Ascending aorta (tissue), 2 donors: Measurements from ENCODE around the gene SLC12A4. TPM values are rescaled to one million over a fixed set of nuclear protein-coding genes. Genes with fewer than 3 reads are reported as not detected.
A peak's percentile ranks its signal among the peaks of the same experiment; 100 is the strongest.

ENCODE experiments used
- DNase-seq, 2 donors: peaks; one replicate each; pipeline ENCODE4 v3.0.0-alpha.2; 2019; ENCODE audit warnings: low spot score in 2 of 2
- H3K27ac ChIP-seq, 2 donors: fragments of 200-600 bp; sonication (generic); one replicate each; pipeline ENCODE4 v1.5.1; 2016 to 2017; ENCODE audit warnings: mild to moderate bottlenecking in 1 of 2
- H3K27me3 ChIP-seq: fragments of 200-600 bp; sonication (generic); one replicate; pipeline ENCODE4 v1.5.1; 2017
- H3K36me3 ChIP-seq, 2 donors: fragments of 200-600 bp; sonication (generic); one replicate each; pipeline ENCODE4 v1.5.1; 2016
- H3K4me1 ChIP-seq, 2 donors: fragments of 200-600 bp; sonication (generic); one replicate each; pipeline ENCODE4 v1.5.1; 2016 to 2017; ENCODE audit warnings: mild to moderate bottlenecking in 1 of 2
- H3K4me3 ChIP-seq, 2 donors: fragments of 200-600 bp; sonication (generic); one replicate each; pipeline ENCODE4 v1.5.1; 2016 to 2017; ENCODE audit warnings: mild to moderate bottlenecking in 1 of 2
- H3K9me3 ChIP-seq, 2 donors: fragments of 200-600 bp; sonication (generic); one replicate each; pipeline ENCODE4 v1.5.1; 2016
- CTCF ChIP-seq, 3 experiments: fragments of 200-600 bp in 2 of 3; fragments of 450-650 bp in 1 of 3; sonication (generic) in 2 of 3; IDR thresholded peaks; one replicate each; pipeline ENCODE4 v1.5.1; 2016 to 2019; ENCODE audit warnings: antibody characterized with exemption in 3 of 3, mild to moderate bottlenecking in 1 of 3, moderate library complexity in 1 of 3
- intact Hi-C: fragments of 100-400 bp; cut with DNase I; formaldehyde crosslinking; loops from one replicate; pipeline ENCODE4 v1.15.1; 2023
- total RNA-seq: library from RNA; depleted of rRNA; stranded (reverse); fragments of >200 nt; gene quantifications from one replicate; pipeline ENCODE4 v1.1.0, GENCODE V29; 2016

SLC12A4 gene
- total RNA-seq, 1 donor from 2014 or later = 83.2 TPM

DNA sequence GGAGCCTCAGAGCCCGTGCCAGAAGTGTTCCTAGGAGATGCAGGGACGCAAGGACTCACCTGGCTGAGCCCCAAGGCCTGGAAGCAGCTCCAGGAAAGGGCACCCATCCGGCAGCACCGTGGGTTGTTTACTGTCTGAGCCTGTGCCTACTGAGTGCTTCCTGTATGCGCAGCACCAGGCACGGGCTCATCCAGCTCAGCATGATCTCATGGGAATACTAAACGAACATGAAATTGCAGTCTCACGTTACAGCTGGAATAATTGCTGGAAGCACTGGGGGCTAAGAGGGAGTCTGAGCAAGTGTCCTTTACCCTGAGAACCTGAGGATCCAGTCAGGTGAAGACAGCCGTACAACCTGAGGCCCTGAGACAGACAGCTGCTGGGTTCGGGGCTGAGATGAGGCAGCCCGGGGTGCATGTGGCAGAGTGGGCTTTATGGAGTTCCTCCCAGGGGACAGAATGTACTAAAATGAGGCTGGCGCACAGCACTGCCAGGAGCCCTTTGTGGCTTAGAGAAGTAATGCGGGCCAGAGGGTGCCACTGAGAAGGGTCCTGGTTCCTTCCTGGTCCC is 42.2 kb downstream of the SLC12A4 start:
- peak in 1 of 3 experiments; percentile 19 for TF ChIP-seq CTCF (IDR thresholded peaks at IDR 0.05)
- Histone ChIP-seq H3K27ac (peak overlapping the region; percentile 41 to 69), H3K27me3 (no peaks in the 10 kb centered on the region), H3K9me3 (no peaks in the 10 kb centered on the region), H3K4me3 (peak overlapping the region in 1 of 2 donors; percentile 41), H3K36me3 (peaks cover 27 to 30% of the 10 kb centered on the region in 2 donors), H3K4me1 (peaks cover 10% of the 10 kb centered on the region in 2 donors)
- peak in 1 of 2 donors; percentile 76 for DNase-seq
- intact Hi-C loops = no loop called here

GRCh38 chr16:67924140-67924906 is 44.1 kb downstream of the SLC12A4 start:
- Histone ChIP-seq H3K36me3 (peaks cover 17 to 20% of the 10 kb centered on the region in 2 donors), H3K4me3 (no peak overlapping the region), H3K27me3 (no peaks in the 10 kb centered on the region), H3K4me1 (peaks cover 10% of the 10 kb centered on the region in 2 donors), H3K9me3 (no peaks in the 10 kb centered on the region), H3K27ac (no peak overlapping the region)
- intact Hi-C loops = no loop called here
- TF ChIP-seq CTCF (IDR thresholded peaks at IDR 0.05) = no peak
- DNase-seq = no peak

- no peak overlapping the region for H3K27ac ChIP-seq
- H3K4me1 ChIP-seq = peaks cover 10% of the 10 kb centered on the region in 2 donors
- no peaks in the 10 kb centered on the region for H3K9me3 ChIP-seq
- TF ChIP-seq CTCF (IDR thresholded peaks at IDR 0.05) = no peak
- H3K36me3 ChIP-seq = peaks cover 10 to 15% of the 10 kb centered on the region in 2 donors
- DNase-seq = no peak
- H3K4me3 ChIP-seq = no peak overlapping the region
- H3K27me3 ChIP-seq = no peaks in the 10 kb centered on the region
- intact Hi-C loops = no loop called here
Observed at GRCh38 chr16:67923414-67924116, 44.9 kb downstream of the SLC12A4 start.

- Histone ChIP-seq H3K4me3 (no peak overlapping the region), H3K27ac (no peak overlapping the region), H3K27me3 (no peaks in the 10 kb centered on the region), H3K36me3 (peaks cover 7 to 10% of the 10 kb centered on the region in 2 donors), H3K4me1 (peaks cover 14 to 16% of the 10 kb centered on the region in 2 donors), H3K9me3 (no peaks in the 10 kb centered on the region)
- TF ChIP-seq CTCF (IDR thresholded peaks at IDR 0.05) = no peak
- intact Hi-C loops = no loop called here
- DNase-seq = no peak
Observed at GRCh38 chr16:67922740-67923139, 45.7 kb downstream of the SLC12A4 start.

GRCh38 chr16:67922221-67922620 is 46.2 kb downstream of the SLC12A4 start:
- Histone ChIP-seq H3K4me1 (peaks cover 20 to 22% of the 10 kb centered on the region in 2 donors), H3K4me3 (no peak overlapping the region), H3K36me3 (peaks cover 2 to 5% of the 10 kb centered on the region in 2 donors), H3K27ac (no peak overlapping the region), H3K9me3 (no peaks in the 10 kb centered on the region), H3K27me3 (no peaks in the 10 kb centered on the region)
- no peak for DNase-seq
- no peak for TF ChIP-seq CTCF (IDR thresholded peaks at IDR 0.05)
- intact Hi-C loops = no loop called here
